Pulmonary artery endothelial cell (primary cell): ENCODE data around the gene MBNL1. TPM values are rescaled to one million over a fixed set of nuclear protein-coding genes. Genes with fewer than 3 reads are reported as not detected.

Experiments used
- DNase-seq: peaks from one replicate; pipeline ENCODE4 v3.0.0-alpha.2; 2011; ENCODE audit warnings: low read depth, low spot score
- total RNA-seq: library from RNA; depleted of rRNA; stranded (reverse); fragments of >200 nt; gene quantifications from 2 replicates; pipeline ENCODE4 v1.2.3, GENCODE V29; 2014

Gene MBNL1
- total RNA-seq, 1 donor from 2014 or later: 361 TPM

DNA sequence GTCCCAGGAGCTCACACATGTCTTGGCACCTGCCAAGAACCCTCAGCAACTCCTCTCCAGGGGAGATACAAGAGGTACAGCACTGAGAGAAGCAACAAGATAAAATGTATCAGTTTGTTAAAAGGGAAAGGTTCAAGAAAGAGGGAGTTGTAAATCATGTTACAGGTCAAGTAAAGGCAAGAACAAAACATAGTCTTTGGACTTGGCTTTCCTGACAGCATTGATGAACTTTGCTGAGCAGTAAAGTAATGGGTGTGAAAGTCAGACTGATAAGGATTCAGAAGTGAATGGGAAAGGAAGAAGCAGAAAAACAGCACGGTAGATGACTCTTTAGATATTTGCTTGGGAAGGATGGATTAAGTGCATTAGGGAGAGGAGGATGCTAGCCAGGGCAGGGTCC lies 27.1 kb downstream of the MBNL1 start:
- no peak for DNase-seq

GRCh38 chr3:152296382-152296781 lies 27.7 kb downstream of the MBNL1 start:
- no peak for DNase-seq

GRCh38 chr3:152296971-152297370 lies 28.2 kb downstream of the MBNL1 start:
- DNase-seq: no peak

- DNase-seq: peak; percentile 74
Measured at GRCh38 chr3:152298393-152299248, 29.9 kb downstream of the MBNL1 start.

GRCh38 chr3:152299249-152299976 lies 30.7 kb downstream of the MBNL1 start:
- no peak for DNase-seq

DNA sequence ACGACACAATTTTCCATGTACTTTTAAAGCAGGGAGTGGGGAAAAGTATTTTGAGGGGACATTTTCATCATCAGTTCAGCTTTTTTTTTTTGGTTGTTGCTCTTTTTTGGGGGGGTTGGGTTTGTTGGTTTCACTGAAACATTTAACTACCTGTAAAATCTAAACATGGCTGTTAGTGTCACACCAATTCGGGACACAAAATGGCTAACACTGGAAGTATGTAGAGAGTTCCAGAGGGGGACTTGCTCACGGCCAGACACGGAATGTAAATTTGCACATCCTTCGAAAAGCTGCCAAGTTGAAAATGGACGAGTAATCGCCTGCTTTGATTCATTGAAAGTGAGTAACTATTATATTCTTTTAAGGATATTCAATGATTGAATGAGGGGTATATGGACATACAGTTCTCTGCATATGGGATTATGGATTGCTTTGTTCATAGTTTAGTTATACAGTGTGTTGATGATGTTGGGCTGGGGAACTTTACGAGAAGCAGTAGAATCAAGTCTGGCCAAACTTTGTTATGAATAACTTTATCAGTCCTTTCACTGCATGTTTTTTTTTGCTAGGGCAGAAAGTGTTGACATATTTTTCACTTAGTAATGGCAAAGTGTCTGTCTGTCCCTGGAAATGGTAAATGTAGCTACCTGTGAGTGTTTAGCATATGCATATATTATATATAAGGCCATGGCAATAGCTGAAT lies 31.5 kb downstream of the MBNL1 start:
- DNase-seq: no peak

DNA sequence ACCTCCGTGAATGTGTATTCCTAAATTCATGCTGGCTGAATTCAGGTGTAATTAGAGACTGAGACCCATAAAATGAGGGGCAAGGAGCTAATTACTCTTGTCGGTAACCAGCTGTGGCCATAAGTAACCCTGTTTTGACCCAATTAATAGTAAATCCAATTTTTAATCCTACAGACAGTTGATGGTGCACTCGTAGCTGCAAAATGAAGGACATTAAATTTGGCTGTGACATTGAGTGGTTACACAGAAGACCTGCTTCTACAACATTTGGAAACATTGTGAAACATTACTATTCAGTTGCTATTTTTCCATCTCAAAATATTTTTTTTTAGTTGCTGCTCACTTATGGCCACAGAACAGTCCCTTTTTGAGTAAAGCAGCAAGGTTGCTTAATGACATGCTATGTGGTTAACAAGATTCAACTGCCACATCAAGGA lies 33.0 kb downstream of the MBNL1 start:
- DNase-seq: no peak

DNA sequence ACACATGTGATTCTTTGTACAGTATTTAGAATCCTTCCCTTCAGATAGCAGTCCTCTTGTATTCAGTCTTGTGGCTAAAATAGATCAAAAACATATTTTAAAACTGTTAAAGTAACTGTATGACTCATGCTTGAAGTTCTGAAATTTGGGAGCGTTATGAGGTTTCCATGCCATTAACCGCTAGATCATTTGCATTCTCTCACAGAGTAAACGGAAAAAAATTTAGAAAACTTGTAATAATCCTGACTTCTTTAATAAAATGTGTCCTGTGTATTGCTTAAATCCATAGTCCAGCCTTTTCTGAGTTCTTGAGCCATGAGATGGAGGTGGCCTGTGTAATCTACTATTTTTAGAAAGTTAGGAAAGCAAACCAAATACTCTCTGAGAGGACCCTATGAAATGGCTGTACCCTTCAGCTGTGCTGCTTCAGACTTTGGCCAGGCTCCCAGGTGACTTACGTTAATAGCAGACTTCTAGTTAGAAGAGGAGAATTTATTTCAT lies 33.8 kb downstream of the MBNL1 start:
- DNase-seq: no peak

DNA sequence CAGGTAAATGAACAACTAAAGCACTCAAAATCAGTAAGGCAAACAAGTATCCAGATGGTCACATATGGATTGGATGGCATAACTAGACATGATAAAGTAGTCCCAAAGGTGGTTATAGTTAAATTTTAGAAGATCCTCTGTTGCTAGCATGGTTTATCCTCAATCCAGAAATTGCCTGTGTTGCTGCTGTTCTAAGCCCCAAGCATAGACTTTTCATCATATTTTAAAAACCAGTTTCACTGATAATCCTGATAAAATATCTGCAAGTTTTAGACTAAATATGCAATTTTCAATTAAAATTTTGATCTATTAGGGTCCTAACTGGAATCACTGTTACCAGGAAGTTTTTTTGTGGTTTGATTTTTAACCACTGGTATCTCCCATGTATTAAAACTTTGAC lies 35.4 kb downstream of the MBNL1 start:
- DNase-seq: no peak

- no peak for DNase-seq
Measured at GRCh38 chr3:152305075-152305474, 36.3 kb downstream of the MBNL1 start.

DNA sequence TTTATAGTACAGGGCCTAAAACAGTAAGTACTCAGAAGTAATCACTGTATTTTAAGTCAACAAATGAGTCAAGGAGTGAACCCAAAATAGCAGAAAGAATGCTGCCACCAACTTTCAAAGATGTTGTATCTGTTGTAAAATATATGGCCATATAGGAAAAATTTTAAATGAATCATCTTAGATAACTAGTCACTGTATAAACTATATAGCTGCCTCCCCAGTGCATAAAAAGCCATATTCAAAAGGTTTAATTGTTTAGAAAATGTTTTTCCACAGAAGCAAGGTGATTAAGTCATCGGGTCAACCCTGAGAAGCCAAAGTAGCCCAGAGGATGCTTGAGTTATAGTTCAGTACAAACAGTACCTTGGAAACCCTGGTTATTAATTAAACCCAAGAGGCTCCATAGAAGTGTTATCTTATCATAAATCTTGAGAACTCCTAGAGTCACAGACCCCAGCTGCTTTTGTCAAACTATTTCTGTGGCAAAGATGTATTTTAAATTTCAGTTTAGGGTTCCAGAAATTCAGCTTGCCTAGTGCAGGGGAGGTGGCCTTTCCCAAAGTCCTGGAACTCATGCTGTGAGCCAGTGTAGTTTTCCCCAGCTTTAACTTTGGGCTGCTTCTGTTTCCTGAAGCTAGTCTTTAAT lies 39.2 kb downstream of the MBNL1 start:
- no peak for DNase-seq

GRCh38 chr3:152308475-152308844 lies 39.7 kb downstream of the MBNL1 start:
- DNase-seq: no peak

DNA sequence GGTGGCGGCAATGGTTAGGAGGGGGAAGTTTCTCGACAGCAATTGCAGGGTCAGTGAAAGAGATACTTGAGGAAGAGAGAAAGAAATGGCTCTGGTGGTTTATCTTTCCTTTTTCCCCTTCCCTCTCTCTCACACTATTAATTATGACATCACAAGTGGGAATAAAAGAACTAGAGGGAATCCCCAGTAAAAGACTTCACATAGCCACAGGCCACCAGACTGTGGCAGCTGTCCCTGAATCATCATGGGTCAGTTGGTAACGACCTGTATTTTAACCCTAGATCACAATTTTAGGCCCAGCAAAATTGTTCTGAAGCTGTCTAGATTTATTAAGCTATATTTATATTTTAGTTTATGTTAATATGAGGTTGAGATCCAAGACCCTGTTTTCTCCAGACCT lies 40.3 kb downstream of the MBNL1 start:
- DNase-seq: no peak

DNA sequence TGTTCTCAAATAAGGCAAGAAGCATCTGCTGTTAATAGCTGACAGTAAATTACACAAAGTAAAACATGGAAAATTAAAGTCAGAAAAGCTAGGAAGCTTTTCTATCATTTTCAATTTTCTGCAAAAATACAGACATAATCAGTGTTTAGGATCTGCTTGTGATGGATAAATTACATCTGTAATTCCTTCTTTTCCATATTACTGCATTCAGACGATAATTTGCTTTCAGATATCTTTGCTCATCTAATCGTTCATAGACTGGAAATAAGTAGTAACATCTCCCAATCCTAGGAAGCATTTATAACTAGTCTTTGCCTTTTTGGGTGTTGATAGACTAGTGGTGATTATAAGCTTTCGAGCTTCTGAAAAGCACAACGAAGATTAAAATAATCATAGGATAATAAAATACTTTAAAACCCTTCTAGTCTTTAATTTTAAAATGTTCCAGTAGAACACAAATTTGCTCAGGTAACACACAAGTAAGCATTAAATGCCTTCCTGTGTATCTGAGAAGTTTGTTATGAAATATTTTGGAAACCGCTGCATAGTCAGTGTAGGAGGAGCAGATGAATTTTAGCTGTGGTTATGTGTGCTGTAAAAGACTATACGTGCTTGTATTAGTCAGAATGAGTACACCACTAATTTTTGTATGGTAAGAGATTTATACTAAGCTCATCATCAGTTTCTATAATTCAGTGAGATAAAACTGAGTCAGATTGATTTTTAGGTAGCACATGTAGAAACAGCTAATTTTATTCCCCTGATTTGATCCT lies 41.0 kb downstream of the MBNL1 start:
- no peak for DNase-seq

- no peak for DNase-seq
Measured at GRCh38 chr3:152313430-152313829, 44.7 kb downstream of the MBNL1 start.

GRCh38 chr3:152313914-152314313 lies 45.2 kb downstream of the MBNL1 start:
- no peak for DNase-seq

DNA sequence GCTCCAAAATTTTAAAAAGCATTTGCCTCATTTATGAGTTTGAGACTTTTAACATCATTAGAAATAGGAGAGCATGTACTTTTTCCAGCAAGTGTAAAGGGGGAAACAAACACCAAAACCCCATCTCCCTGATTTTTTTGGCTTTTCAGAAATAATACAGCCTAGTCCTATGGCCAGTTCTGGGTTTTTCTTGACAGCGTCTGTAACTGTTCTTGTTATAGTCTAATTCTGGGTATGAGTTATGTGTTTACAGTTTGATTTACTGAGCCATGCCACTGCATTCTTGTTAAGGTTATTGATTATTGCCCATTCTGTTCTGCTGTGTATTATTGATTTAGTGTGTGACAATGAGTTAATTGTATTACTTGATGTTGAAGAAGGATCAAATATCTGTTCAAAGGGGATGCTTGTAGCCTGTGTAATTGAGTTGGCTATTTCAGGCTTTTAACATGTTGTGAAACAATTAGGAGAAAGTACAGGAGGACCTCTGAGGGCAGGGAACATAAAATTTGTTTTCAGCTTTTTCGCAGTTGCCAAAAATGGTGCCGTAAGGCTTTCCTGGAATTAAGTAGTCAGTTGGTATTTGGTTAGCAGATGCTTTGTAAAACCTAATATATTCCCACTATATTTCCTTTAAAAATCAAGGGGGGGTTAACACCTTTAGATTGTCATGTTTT lies 46.1 kb downstream of the MBNL1 start:
- DNase-seq: no peak

DNA sequence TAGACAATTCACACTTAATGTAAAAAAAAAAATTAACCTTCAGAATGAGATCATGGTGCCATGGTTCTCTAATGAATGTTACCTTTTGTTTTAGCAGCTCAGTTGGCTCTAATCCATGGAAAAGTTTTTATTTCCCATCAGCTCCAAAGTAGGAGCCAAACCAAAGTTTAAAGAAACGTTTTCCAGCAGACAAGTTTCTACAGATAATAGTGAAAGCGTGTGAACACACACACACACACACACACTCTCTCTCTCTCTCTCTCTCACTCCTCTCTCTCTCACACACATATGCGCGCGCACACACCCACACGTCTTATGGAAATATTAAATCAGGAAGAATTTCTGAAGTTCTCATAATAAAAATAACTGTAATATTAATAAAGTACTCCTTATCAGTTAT lies 46.9 kb downstream of the MBNL1 start:
- DNase-seq: peak; percentile 50

DNA sequence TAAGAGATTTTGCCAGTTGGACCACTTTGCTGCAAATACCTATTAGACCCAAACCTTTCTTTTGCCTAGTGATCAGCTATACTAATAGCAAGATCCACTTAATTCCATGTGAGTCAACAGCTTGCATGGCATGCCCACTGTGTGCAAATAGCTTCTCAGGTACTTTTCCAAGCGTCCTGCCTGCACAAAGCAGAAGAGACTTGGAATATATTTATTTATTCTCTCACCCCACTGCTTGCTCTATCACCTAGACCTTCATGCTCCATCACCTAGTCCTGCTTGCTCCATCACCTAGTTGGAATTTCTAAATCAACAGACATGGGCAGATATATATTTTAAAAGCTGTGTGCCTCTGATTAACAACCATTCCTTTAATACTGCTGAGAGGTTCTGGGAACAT lies 47.6 kb downstream of the MBNL1 start:
- no peak for DNase-seq

DNA sequence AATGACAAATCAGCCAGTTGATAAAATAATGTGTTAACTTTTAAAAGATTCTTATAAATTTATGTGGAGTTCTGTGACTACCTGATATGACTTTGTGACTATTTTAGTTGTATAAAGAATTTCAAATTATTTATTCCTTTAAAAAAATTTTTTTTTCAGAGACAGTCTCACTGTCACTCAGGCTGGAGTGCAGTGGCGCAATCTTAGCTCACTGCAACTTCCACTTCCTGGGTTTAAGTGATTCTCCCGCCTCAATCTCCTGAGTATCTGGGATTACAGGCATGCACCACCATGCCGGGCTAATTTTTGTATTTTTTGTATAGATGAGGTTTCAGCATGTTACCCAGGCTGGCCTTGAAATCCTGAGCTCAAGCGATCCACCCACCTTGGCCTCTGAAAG lies 48.5 kb downstream of the MBNL1 start:
- no peak for DNase-seq
